ENCODE measurements around the gene TTC7B.

Gene TTC7B

DNA sequence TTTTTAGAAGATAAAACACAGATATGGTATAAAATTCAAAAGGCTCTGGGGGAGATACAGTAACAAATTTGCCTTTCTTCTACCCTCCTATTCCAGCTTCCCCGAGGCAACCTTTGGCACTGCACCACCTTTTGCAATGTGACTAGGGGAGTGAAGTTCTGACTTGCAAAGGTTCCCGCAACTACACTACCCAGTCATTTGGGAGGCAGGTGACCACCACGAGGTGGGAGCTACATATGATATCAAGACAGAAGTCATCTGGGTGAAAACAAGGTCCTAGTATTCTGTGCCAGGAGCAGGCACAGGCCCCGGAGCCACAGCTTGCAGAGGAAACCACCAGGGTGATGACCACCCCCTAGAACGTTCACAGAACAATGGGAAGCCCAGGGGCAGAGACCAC, 141.5 kb downstream of the TTC7B start:
- no peak for DNase-seq (ENCODE audit: low read depth)

GRCh38 chr14:90674043-90674670, 142.1 kb downstream of the TTC7B start:
- DNase-seq (ENCODE audit: low read depth) = no peak

DNA sequence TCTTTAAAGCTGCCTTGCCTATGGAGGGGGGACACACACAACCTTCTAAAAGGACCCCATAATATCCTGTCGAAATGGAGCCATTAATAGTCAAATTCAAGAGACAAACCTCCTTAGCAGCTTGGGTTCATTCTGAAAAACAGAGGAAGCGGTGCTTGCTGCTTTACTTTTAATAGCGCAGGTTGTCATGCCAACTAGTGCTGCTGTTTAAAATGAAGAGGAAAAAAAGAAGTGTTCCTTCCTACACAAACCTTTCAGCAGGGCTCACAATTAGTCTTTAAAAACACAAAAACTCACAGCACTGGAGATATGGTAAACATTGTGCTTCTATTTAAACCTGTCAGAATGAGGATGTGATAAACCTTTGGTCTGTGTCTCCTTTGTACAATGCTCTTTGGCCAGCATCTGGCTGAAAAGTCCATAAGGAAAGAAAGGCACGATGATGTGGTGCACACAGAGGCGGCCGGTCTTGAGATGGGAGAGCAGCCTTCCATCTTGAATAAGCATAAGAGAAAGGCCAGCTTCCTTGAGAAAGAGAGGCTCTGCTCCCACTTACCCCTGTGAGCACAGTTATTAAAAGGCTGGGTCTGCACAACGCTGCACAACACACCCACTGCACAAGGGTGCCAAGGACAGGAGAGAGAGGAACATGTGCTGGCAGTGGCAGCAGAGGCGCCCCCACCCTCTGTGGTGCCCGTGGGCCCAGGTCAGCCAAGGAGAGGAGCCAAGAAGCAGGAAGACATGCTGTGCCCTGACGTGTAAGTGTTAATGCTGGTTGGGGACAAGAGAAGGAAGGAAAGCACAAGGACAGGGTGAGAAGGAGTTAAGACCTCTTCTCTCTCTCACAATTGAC, 144.6 kb downstream of the TTC7B start:
- no peak for DNase-seq (ENCODE audit: low read depth)

DNA sequence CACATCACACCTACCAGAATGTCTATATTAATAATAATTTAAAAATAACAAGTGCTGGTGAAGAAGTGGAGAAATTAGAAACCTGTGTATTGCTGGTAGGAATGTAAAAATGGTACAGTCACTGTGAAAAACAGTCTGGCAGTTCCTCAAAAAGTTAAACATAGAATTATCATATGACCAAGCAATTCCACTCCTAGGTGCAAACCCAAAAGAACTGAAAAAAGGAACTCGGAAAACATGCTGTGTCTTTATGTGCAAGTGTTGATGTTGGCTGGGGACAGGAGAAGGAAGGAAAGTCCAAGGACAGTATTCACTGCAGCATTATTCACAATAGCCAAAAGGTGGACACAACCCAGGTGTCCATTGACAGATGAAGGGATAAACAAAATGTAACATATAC, 146.5 kb downstream of the TTC7B start:
- DNase-seq (ENCODE audit: low read depth) = no peak

GRCh38 chr14:90666571-90666970, 149.7 kb downstream of the TTC7B start:
- no peak for DNase-seq (ENCODE audit: low read depth)

GRCh38 chr14:90665321-90666000, 150.8 kb downstream of the TTC7B start:
- no peak for DNase-seq (ENCODE audit: low read depth)

GRCh38 chr14:90664911-90665310, 151.3 kb downstream of the TTC7B start:
- no peak for DNase-seq (ENCODE audit: low read depth)

- DNase-seq (ENCODE audit: low read depth) = no peak
Measured at GRCh38 chr14:90663680-90664079, 152.6 kb downstream of the TTC7B start.

GRCh38 chr14:90663140-90663539, 153.1 kb downstream of the TTC7B start:
- no peak for DNase-seq (ENCODE audit: low read depth)

DNA sequence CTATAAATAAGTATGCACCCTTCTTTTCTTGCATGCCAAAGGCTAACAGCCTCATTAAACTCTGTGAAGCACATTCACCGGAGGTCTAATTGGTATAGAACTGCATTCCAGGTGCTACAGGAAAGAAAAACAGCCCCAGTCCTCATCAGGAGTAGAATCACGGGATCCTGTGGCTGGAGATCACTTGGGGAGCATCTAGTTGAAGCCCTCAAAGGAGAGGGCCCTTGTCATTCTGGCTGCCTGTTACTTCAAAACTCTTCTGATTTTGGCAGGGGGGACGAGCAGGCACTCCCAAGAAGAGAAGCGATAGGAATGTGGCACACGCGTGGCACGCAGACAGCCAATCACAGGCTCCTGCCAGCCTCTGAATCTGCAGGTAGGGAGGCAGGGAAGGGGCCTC, 154.4 kb downstream of the TTC7B start:
- no peak for DNase-seq (ENCODE audit: low read depth)

- no peak for DNase-seq (ENCODE audit: low read depth)
Measured at GRCh38 chr14:90660865-90661570, 155.2 kb downstream of the TTC7B start.

GRCh38 chr14:90659156-90659555, 157.1 kb downstream of the TTC7B start:
- DNase-seq (ENCODE audit: low read depth) = no peak

DNA sequence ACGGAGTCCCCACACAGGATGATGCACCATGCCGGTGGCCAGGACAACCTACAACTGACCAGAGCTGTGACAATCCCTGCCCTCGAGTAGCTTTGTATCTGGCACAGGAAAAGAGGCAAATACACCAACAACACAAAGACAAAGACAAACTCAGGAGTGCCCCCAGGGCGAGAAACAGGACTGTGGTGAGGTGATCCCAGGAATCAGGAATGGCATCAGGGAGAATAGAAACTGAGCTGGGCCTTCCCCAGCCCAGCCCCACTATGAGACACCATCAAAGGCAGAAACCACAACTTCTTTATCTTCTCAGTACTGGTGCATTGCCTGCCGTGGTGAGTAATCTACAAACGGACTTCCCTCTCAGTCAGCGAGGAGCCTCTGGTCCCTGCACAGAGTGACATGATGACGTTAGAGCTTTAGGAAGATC, 157.7 kb downstream of the TTC7B start:
- DNase-seq (ENCODE audit: low read depth) = no peak

DNA sequence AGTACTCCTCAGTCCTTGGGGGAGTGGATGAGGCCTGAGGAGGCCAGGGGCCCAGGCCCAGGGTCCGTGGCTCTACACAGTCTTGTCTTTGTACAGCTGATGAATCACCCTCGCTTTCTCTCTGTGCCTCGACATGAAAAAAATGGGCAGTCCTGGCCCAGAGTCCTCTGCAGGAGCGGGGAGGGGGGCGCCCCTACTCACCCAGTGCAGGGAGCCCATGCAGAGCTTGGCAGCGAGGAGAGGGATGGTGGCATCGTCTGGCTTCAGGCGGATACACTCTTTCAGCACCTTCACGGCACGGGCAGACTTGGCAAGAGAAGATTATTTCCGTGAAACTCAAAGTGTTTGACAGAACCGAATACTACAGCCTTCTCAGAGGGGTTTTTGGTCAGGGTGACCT, 159.3 kb downstream of the TTC7B start:
- DNase-seq (ENCODE audit: low read depth) = no peak

GRCh38 chr14:90655829-90656228, 160.4 kb downstream of the TTC7B start:
- DNase-seq (ENCODE audit: low read depth) = no peak

DNA sequence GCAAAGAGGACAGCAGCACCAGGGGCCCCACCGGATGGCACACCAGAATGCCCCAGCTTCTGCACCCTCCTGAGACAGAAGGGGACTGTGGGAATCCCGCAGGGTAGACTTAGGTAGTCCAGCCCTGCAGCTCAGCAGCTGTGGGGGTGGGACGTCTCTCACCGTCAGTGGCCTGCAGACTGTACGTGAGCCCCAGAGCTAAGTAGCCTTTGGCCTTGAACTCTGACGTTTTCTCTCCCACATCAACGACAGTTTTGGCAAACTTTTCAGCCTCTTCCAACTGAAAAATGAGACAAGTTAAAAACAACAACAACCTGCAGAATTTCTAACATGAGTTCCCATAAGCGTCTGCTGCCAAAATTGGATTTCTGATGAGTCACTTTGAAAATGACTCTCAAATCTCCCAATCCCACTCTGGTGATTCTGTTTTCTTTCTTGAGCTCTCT, 161.4 kb downstream of the TTC7B start:
- no peak for DNase-seq (ENCODE audit: low read depth)

- no peak for DNase-seq (ENCODE audit: low read depth)
Measured at GRCh38 chr14:90652626-90653025, 163.6 kb downstream of the TTC7B start.

GRCh38 chr14:90651976-90652560, 164.2 kb downstream of the TTC7B start:
- no peak for DNase-seq (ENCODE audit: low read depth)

- no peak for DNase-seq (ENCODE audit: low read depth)
Measured at GRCh38 chr14:90651271-90651804, 164.9 kb downstream of the TTC7B start.

DNA sequence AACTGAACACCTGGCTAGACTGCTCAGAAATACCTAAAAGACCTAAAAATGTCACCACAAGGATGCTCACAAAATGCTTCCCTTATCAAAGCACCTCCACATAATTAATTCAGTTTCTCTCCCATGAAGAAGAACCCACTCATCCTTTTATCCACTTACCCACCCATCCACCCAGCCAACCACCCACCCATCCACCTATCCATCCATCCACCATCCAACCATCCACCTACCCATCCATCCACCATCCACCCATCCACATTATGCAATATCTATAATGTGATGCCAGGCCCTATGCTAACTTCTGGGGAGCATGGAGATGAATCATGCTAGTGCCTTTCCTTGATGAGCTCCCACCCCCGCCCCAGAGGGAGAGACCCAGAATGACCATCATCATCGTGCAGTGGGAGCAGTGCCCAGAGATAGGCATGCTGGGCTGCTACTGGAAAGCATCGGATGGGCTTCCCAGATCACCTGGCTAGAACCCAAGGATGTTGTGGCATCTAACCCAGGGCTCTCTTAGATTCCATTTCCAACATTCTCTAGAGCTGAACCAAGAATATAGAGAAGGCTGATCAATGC, 166.6 kb downstream of the TTC7B start:
- DNase-seq (ENCODE audit: low read depth) = no peak

DNA sequence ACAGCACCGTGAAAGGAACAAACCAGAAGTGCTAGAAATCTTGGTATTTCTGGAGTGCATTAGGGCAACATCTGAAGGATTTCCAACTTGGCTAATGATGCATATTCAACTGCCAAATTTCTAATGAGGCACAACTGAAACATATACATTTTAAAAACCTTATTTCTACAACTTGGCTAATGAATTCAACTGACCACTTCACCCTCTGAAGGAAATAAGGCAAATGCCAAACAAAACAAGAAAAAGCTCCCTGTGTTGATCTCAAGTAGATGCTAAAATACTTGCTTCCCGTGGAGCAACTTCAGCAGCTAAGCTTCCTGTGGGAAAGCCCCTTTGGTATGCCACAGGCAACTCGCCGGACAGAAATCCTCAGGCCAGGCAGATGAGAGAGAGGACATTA, 167.1 kb downstream of the TTC7B start:
- DNase-seq (ENCODE audit: low read depth) = no peak

Data from HS-27A (cell line).